K562 (cell line): Measurements from ENCODE around the gene USP15. TPM values are rescaled to one million over a fixed set of nuclear protein-coding genes. Genes with fewer than 3 reads are reported as not detected.

Experiments
- ADNP ChIP-seq: fragments of 200-800 bp; sonication (Bioruptor generic); IDR thresholded peaks from 2 replicates; pipeline ENCODE4 v1.6.1; 2016; ENCODE audit warnings: missing genetic modification characterization, missing compliant biosample characterization
- BMI1 ChIP-seq: fragments of 150-350 bp; IDR thresholded peaks from 2 replicates; pipeline ENCODE4 v1.6.1; 2014; ENCODE audit warnings: low read length
- CBFA2T2 ChIP-seq: fragments of 450-650 bp; conservative IDR thresholded peaks from 2 replicates; pipeline ENCODE4 v1.6.1; 2017; ENCODE audit warnings: mild to moderate bottlenecking
- DPF2 ChIP-seq: fragments of 450-650 bp; IDR thresholded peaks from 2 replicates; pipeline ENCODE4 v1.6.1; 2016
- E2F8 ChIP-seq: fragments of 450-650 bp; IDR thresholded peaks from 2 replicates; pipeline ENCODE4 v1.7.1; 2018; ENCODE audit warnings: mild to moderate bottlenecking, low read depth; ENCODE audit not compliant: partially characterized antibody
- FOS ChIP-seq: IDR thresholded peaks from 3 replicates; pipeline ENCODE4 v1.6.1; 2011; ENCODE audit not compliant: insufficient read length; ENCODE audit errors: extremely low read depth
- FOSL1 ChIP-seq: fragments of 200-800 bp; sonication (Bioruptor generic); conservative IDR thresholded peaks from 2 replicates; pipeline ENCODE4 v1.6.1; 2016; ENCODE audit warnings: missing genetic modification characterization, missing compliant biosample characterization
- FOXM1 ChIP-seq, 2 experiments: fragments of 450-650 bp in 1 of 2; sonication (generic) in 1 of 2; formaldehyde crosslinking in 1 of 2; IDR thresholded peaks; 2 replicates each; pipeline versions ENCODE4 v1.6.1 to v1.9.0; 2017 to 2022; ENCODE audit warnings: low read depth in 2 of 2, mild to moderate bottlenecking in 2 of 2, missing genetic modification reagents in 1 of 2, moderate library complexity in 1 of 2
- GATAD2A ChIP-seq: fragments of 450-650 bp; IDR thresholded peaks from 2 replicates; pipeline ENCODE4 v1.6.1; 2017
- IFI16 ChIP-seq: fragments of 250-450 bp; sonication (Bioruptor Pico); IDR thresholded peaks from 2 replicates; pipeline ENCODE4 v2.1.2; 2022; ENCODE audit warnings: mild to moderate bottlenecking, inconsistent platforms
- NFE2L1 ChIP-seq: fragments of 450-650 bp; IDR thresholded peaks from 2 replicates; pipeline ENCODE4 v1.6.1; 2016; ENCODE audit warnings: missing genetic modification characterization, low read depth, mild to moderate bottlenecking, missing compliant biosample characterization, moderate library complexity, borderline replicate concordance
- NR4A1 ChIP-seq, 2 experiments: fragments of 250-450 bp in 1 of 2; fragments of 450-650 bp in 1 of 2; sonication (Bioruptor Pico) in 1 of 2; IDR thresholded peaks; 2 replicates each; pipeline versions ENCODE4 v1.4.0 to v1.6.1; 2016 to 2020; ENCODE audit warnings: mild to moderate bottlenecking in 2 of 2, missing compliant biosample characterization in 1 of 2, missing genetic modification characterization in 1 of 2, moderate library complexity in 1 of 2
- RCOR1 ChIP-seq, 2 experiments: IDR thresholded peaks; 2 replicates each; pipeline ENCODE4 v1.6.1; 2012; ENCODE audit warnings: low read depth in 2 of 2, low read length in 2 of 2, borderline replicate concordance in 1 of 2, improper control_type of control experiment in 1 of 2
- SMARCE1 ChIP-seq: fragments of 450-650 bp; IDR thresholded peaks from 2 replicates; pipeline ENCODE4 v1.7.1; 2016; ENCODE audit warnings: mild to moderate bottlenecking
- TAF9B ChIP-seq: fragments of 450-650 bp; IDR thresholded peaks from 2 replicates; pipeline ENCODE4 v1.6.1; 2018; ENCODE audit warnings: mild to moderate bottlenecking; ENCODE audit not compliant: partially characterized antibody
- TARDBP ChIP-seq: fragments of 450-650 bp; IDR thresholded peaks from 2 replicates; pipeline ENCODE4 v1.6.1; 2016
- ZFP1 ChIP-seq: fragments of 450-650 bp; formaldehyde crosslinking; IDR thresholded peaks from 2 replicates; pipeline ENCODE4 v1.4.0; 2020; ENCODE audit warnings: mild to moderate bottlenecking, mixed read lengths
- ZNF134 ChIP-seq: fragments of 250-450 bp; sonication (Bioruptor Pico); conservative IDR thresholded peaks from 2 replicates; pipeline ENCODE4 v1.4.0; 2020
- ZNF217 ChIP-seq: sonication (generic); formaldehyde crosslinking; IDR thresholded peaks from 2 replicates; pipeline ENCODE4 v1.8.0; 2022; ENCODE audit warnings: mild to moderate bottlenecking, missing genetic modification reagents
- ZNF282 ChIP-seq: sonication (generic); formaldehyde crosslinking; IDR thresholded peaks from 2 replicates; pipeline ENCODE4 v1.8.1; 2023; ENCODE audit warnings: missing genetic modification reagents
- ZNF75A ChIP-seq: fragments of 450-650 bp; formaldehyde crosslinking; IDR thresholded peaks from 2 replicates; pipeline ENCODE4 v1.4.0; 2020; ENCODE audit warnings: mild to moderate bottlenecking
- polyA plus RNA-seq, 8 experiments: library from polyadenylated mRNA; depleted of rRNA in 4 of 8; stranded (reverse) in 5 of 8; unstranded in 3 of 8; fragments of >200 nt; fragmentation: Nextera tagmentation in 2 of 8; fragmentation: Illumina TruSeq in 1 of 8; extraction: Ambion mirVana in 2 of 8; extraction: Trizol in 1 of 8; gene quantifications; 2 replicates each; pipeline versions ENCODE4 v1.2.1 to v1.2.3, GENCODE V29; 2011 to 2014; ENCODE audit warnings: inconsistent platforms in 1 of 8, missing spikeins in 1 of 8
- total RNA-seq, 7 experiments: library from RNA; depleted of rRNA in 6 of 7; stranded (reverse); fragments of >200 nt in 6 of 7; fragmentation: Illumina TruSeq in 2 of 7; extraction: Trizol in 2 of 7; gene quantifications; 2 replicates each; pipeline versions ENCODE4 v1.2.1 to v1.2.3, GENCODE V29; 2011 to 2021; ENCODE audit warnings: low replicate concordance in 1 of 7

USP15 gene
- total and polyA plus RNA-seq, 9 of the 15 experiments (the other 6 are each of a cell fraction or from before 2014, with no cell fraction given), result 140 to 272 (median 182) TPM

DNA sequence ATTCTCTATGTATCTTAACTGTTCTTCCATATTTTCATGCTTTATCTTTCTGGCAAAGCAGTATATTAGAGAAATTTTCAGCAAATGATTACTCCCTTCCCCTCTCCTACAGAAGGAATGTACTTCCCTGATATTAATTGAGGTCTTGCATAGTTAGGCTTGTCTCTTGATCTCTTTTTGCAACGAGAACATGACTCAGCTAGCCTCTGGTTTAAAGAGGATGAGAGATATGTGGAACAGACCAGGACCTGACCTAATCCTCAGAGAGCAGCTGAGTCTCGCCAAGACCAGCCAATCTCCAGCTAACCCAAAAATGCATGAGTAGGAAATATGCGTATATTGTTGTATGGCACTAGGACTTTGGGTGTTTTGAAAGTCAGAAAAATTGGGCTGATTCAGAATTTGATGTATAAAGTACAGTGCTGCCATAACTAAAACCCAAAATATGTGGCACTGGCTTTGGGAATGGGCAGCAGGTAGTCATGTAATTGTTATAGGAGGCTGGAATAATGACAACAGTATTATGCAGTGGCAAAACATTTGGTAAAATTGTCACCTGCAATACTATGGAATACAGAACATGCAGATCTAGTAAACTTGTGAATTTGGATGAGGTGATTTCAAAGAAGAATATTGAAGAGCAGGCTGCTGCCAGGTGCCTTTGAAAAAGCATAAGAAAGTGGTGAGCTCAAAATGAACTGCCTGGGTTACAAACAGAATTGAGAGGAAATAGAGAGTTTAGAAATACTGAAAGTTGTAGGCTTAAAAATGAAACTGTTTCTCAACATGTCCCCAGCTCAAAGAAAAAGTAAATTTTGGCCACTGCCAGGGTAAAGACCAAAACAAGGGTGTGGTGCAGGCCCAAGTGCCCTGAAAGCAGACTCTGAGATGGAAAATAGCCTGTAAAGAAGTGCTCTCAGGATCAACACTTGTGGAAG lies 9.3 kb upstream of the USP15 start (continued):
- TF ChIP-seq ZNF75A (no peak), FOS (no peak), RCOR1 (IDR thresholded peaks at IDR 0.05; ENCODE audit: borderline replicate concordance in 1 of 2, low read depth in 2 of 2, low read length in 2 of 2) (peak in 1 of 2 experiments; percentile 85; a peak in 2 of 4 replicates), IFI16 (CRISPR knock-in tag) (no peak), ZNF282 (no peak), TAF9B (peak; percentile 46), NR4A1 (CRISPR knock-in tag; IDR thresholded peaks at IDR 0.05) (no peak), NR4A1 (tag; IDR thresholded peaks at IDR 0.05) (0 out of 2 replicates have a peak, but pooled peaks have one; percentile 31), SMARCE1 (peak; percentile 88), DPF2 (peak; percentile 95), ZNF134 (CRISPR knock-in tag) (no peak), ADNP (tag) (peak; percentile 75), FOSL1 (tag) (peak; percentile 85), NFE2L1 (tag) (0 out of 2 replicates have a peak, but pooled peaks have one; percentile 27), E2F8 (no peak), BMI1 (no peak), TARDBP (no peak), FOXM1 (IDR thresholded peaks at IDR 0.05; ENCODE audit: low read depth) (peak; percentile 46; the same call in 1 of the 2 replicates), FOXM1 (CRISPR knock-in tag; IDR thresholded peaks at IDR 0.05; ENCODE audit: low read depth) (no peak), ZNF217 (CRISPR knock-in tag) (no peak), GATAD2A (no peak), CBFA2T2 (peak; percentile 80), ZFP1 (CRISPR knock-in tag) (no peak)
